ENCODE results near the gene FRYL.

DNA sequence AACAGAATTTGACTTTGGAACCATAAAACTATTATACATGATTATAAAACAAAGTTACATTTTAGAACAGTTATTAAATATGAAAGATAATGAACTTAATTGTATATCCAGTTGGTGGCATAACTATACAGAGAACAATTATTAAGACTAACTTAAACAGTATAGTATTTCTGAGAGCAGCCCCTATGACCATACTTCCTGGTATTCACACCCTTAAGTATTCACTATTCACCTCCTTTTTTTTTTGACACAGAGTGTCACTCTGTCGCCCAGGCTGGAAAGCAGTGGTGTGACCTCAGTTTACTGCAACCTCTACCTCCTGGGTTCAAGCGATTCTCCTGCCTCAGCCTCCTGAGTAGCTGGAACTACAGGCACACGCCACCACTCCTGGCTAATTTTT is 74.5 kb downstream of the FRYL start:
- no peak for TF ChIP-seq POLR2AphosphoS5 (IDR thresholded peaks at IDR 0.05; ENCODE audit: borderline replicate concordance, low read depth, low read length)
- no peak for TF ChIP-seq EZH2 (IDR thresholded peaks at IDR 0.05)
- no peak for TF ChIP-seq FOXP2 (optimal IDR thresholded peaks at IDR 0.05; ENCODE audit: control extremely low read depth, extremely low read length, insufficient read depth)

Measured in SK-N-MC (cell line).